Loucy (cell line): ENCODE results near the gene MSL1.

Experiments
- EZH2phosphoT487 ChIP-seq: fragments of 200-600 bp; IDR thresholded peaks from 2 replicates; pipeline ENCODE4 v1.6.1; 2018; ENCODE audit warnings: antibody characterized with exemption, mild to moderate bottlenecking, moderate library complexity, borderline replicate concordance
- TF ChIP-seq, protein P1 (sequence below): fragments of 200-600 bp; sonication (generic); conservative IDR thresholded peaks from 2 replicates; pipeline ENCODE4 v1.5.1; 2014; ENCODE audit warnings: mild to moderate bottlenecking, antibody characterized with exemption, low read length

DNA sequence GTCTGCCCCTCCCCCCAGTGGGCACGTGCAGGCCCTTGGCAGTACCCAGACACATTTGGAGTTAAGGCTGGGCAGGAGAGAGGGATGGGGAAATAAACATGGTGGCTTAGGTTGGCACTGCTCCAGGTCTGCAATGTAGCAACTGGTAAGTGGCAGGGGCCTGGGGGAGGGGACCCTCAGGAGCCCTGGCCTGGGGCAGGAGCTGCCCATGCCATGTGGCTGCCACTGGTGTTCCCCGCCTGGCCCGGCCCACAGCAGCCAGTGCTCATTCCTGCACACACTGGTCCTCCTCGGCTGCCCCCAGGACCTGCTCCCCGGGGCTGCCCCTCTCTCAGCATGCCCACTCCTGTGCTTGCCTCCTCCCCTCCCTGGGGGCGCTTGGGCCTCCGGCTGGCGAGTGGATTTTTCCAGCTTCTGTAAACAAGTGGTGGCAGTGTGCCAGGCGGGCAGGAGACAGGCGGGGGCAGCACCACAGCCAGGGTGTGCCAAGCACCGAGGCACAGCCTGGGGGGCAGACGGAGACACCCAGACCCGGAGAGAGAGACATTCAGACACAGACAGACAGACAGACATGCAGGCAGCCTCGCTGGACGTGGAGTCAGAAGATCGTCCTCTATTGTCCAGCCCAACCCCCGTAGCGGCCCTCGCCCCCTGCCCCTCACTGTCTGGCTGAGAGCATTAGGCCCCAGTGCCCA lies 49.6 kb upstream of the MSL1 start:
- TF ChIP-seq, protein P1, sequence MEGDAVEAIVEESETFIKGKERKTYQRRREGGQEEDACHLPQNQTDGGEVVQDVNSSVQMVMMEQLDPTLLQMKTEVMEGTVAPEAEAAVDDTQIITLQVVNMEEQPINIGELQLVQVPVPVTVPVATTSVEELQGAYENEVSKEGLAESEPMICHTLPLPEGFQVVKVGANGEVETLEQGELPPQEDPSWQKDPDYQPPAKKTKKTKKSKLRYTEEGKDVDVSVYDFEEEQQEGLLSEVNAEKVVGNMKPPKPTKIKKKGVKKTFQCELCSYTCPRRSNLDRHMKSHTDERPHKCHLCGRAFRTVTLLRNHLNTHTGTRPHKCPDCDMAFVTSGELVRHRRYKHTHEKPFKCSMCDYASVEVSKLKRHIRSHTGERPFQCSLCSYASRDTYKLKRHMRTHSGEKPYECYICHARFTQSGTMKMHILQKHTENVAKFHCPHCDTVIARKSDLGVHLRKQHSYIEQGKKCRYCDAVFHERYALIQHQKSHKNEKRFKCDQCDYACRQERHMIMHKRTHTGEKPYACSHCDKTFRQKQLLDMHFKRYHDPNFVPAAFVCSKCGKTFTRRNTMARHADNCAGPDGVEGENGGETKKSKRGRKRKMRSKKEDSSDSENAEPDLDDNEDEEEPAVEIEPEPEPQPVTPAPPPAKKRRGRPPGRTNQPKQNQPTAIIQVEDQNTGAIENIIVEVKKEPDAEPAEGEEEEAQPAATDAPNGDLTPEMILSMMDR, result no peak
- TF ChIP-seq EZH2phosphoT487, result no peak
